Ramos (cell line): Measurements from ENCODE around the gene OLFM1.

Experiments
- in situ Hi-C: fragments of 300-500 bp; cut with MboI; formaldehyde crosslinking; loops from one replicate; pipeline ENCODE4 v1.14.3; 2022; ENCODE audit warnings: low sequenced_read_pairs; ENCODE audit not compliant: unreplicated experiment

OLFM1 gene

GRCh38 chr9:135086597-135087488, 625 bp upstream of the OLFM1 start:
- in situ Hi-C loops: loop anchor here (5.0 kb wide), 1 partner anchor 255 kb away; no protein-coding TSS in a partner anchor

DNA sequence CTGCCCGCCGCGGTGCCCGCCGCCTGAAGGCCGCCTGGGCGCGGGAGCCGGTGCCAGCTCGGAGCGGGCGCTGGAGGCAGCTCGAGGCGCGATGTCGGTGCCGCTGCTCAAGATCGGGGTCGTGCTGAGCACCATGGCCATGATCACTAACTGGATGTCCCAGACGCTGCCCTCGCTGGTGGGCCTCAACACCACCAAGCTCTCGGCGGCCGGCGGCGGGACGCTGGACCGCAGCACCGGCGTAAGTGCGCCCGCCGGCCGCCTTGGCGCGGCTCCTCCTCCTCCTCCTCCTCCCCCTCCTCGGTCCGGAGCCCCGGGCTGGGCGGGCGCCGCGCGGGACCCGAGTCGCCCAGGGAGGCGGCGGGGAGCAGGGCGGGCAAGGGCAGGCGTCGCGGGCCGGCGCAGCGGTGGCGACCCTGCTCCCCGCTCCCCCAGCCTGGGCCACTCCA, 455 bp downstream of the OLFM1 start:
- in situ Hi-C loops: loop anchor here (5.0 kb wide), 1 partner anchor 254 kb away; no protein-coding TSS in a partner anchor

DNA sequence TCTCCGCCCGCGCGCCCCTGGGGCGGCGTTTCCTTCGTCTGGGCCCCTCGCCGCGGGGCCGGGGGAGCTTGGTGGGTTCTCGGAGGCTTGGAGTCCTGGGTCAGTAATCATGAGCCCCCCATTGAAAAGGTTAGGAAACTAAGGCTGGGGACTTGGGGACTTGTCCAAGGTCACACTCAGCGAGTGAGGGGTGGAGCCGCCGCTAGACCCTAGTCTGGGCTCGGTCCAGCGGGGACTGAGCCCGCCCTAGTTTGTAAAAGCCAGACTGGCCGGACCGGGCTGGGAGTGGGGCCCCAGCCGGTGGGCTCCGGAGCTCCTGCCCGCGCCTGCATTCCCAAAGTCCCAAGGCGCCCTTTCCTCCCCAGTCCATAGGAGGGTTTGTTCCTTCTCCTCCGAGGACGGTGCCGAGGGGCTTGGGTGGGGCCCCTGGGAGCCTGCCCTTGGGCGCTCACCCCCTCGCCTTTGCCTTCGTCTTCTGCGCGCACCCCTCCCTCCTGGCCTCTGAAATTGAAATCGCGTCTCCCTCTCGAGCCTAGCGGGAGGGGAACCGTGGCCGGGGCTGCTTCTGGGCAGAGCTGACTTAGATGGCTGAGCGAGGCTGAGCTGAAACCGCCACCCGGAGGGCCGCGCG, 995 bp downstream of the OLFM1 start:
- in situ Hi-C loops: loop anchor here (5.0 kb wide), 1 partner anchor 254 kb away; no protein-coding TSS in a partner anchor

DNA sequence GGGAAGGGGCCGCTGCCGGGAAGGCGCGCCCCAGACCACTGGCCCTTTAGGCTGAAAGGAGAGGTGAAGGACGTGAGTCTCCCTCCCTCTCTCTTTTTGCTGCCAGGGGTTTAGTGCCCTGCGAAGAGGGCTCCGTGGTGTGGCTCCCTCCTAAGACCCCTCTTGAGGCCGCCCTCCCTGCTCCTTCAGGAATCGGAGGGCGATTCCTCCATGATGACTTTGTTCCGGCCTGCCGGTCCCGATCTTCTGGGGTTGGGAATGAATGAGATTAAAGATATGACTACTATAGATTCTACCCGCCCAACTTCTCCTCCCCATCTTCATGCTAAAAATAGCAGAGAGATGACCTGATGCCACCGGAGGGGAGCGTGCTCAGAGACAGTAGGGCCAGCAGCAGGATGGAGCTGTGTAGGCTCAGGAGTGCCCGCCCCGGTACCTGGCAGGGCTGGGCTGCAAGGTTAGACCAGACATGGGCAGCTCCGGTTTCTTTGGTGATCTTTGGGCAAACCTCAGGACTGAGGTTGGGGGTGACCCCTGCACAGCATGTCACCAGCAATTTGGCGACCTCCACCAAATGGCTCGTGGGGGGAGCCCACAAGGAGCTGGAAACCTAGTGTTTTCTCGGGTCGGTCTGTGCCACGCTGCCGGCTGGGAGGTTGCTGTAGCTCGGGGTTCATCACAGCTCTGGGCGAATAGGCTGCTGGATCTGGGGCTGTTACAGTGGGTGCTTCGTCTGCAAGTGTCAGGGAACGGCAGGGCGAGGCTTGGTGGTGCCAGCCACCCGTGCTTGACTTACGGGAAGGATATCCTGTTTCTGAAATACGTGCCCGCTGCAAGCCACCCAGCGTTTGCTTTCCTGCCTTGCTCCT, 1.7 kb downstream of the OLFM1 start:
- in situ Hi-C loops: loop anchor here (5.0 kb wide), 1 partner anchor 253 kb away; no protein-coding TSS in a partner anchor

GRCh38 chr9:135090081-135090480, 2.6 kb downstream of the OLFM1 start:
- in situ Hi-C loops: no loop called here

DNA sequence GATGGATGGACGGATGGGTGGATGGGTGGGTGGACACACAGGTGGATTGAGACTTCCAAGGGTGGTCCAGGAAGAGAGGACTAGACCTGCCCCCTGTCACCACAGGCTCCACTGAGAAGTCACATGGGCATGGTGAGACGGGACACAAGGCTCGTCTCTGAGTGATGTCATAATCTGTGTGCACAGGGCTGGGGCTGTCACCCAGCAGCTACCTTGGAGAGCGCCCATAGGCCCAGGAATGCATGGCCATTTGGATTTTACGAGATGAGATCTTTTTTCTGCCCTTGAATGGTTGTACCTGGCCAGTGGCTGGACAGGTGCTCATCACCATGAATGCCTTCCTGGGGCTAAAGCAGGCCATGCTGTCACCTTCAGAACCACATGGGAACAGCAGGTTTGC, 3.1 kb downstream of the OLFM1 start:
- in situ Hi-C loops: no loop called here

DNA sequence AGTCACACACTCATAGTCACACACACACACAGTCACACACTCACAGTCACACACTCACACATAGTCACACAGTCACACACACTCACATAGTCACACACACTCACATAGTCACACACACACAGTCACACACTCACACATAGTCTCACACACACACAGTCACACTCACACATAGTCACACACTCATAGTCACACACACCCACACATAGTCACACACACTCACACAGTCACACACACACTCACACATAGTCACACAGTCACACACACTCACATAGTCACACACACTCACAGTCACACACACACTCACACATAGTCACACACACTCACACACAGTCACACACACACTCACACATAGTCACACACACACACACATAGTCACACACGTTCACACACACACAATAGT, 4.1 kb downstream of the OLFM1 start:
- in situ Hi-C loops: no loop called here

GRCh38 chr9:135093111-135093510, 5.6 kb downstream of the OLFM1 start:
- in situ Hi-C loops: no loop called here

DNA sequence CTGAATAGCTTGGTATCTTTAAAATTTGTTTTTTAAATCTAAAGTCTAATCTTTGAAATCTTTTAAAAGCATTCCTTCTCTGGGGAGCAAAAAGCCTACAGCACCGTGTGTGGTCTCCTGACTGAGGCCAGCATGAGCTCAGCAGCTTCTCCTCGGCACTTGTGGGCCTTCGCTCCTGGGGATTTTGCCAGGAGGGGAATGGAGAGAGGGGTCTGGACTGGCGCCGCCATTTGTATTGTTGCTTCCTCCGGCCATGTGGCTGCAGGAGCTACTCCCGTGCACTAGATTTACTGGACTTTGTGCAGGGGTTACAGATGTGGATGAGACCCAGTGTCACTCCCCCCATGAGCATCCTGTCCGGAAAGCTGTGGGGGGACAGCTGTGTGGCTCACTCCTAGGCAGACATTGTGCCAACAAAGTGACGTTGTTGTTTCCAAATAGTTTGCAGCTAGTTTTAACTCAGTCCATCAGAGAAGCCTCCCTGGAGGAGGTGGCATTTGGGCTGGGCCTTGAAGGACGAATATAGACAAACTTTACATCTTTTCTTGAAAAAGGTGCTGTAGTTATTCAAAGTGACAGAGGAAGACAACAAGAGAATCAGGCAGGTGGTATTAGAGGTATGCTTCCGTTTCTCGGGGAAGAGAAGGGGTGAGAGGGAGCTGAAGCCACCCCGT, 6.6 kb downstream of the OLFM1 start:
- in situ Hi-C loops: no loop called here

DNA sequence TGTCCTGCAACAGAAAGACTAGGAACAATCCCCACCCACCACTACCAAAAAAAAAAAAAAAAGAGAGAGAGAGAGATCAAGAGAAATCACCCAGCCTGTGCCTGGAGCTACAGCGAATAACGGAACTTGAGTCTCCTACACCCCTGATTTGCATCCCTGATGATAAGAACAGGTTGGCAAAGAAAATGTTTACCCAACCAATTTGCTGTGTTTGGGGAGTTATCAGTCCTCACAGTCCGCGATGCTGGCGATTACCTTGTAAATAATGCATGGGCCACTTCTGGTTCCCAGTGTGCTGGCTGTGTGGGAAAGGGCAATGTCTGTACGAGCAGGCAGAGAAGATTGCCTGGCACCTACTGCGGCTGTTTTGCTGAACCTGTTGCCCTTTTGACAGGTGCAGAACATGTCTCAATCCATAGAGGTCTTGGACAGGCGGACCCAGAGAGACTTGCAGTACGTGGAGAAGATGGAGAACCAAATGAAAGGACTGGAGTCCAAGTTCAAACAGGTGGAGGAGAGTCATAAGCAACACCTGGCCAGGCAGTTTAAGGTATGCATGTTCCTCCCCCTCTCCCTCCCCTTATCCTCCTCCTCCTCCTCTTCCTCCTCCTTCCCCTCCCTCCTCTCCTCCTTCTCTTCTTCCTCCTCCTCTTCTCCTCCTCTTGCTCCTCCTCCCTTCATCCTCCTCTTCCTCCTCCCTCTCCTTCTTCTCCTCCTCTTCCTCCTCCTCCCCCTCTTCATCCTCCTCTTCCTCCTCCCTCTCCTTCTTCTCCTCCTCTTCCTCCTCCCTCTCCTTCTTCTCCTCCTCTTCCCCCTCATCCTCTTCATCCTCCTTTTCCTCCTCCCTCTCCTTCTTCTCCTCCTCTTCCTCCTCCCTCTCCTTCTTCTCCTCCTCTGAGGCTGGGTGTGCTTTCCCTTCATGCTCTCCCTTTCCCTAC, 8.3 kb downstream of the OLFM1 start:
- in situ Hi-C loops: no loop called here

DNA sequence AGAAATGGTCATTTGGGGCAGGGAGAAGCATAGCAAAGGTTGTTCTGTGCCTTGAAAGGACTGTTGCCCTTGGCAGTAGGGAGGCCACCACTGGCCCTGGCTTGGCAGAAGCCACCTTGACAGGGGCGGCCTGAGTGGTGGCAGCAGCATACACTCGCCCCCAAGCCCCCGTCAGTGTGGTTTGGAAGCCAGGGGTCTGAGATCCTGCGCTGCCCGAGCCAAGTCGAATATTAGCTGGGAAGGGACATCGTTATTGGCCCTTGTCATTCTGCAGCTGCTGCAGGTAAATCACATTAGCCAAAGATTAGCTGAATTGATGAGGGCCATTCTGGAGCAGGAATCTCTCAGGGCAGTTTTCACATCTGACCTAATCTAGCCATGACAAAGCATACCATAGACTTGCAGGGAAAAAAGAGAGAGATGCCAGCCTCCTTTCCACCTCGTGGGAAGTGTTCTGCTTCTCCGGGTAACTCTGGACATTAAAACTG, 9.0 kb downstream of the OLFM1 start:
- in situ Hi-C loops: no loop called here

- in situ Hi-C loops: no loop called here
Observed at GRCh38 chr9:135098400-135099105, 11.1 kb downstream of the OLFM1 start.

GRCh38 chr9:135099574-135099973, 12.1 kb downstream of the OLFM1 start:
- in situ Hi-C loops: no loop called here

DNA sequence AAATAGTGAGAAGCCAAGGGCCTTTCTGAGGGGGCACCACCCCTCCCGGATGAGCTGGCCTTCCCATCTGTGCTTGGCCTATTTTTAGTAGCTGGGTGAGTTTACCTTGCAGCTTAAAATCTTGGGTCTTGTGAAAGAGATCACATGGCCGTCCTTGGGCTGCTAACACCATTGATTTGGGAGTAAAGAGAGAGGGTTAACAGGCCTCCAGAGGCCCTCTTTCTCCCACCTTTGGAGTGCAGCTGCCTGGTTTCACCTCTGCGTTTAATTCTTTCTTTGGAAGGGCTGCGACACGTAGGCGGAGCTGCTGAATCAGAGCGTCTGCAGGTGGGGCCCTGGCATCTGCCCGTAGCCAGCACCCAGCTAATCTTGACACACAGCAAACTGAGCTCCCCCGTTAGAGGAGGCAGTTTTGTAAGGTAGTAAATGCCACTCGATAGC, 12.8 kb downstream of the OLFM1 start:
- in situ Hi-C loops: no loop called here

DNA sequence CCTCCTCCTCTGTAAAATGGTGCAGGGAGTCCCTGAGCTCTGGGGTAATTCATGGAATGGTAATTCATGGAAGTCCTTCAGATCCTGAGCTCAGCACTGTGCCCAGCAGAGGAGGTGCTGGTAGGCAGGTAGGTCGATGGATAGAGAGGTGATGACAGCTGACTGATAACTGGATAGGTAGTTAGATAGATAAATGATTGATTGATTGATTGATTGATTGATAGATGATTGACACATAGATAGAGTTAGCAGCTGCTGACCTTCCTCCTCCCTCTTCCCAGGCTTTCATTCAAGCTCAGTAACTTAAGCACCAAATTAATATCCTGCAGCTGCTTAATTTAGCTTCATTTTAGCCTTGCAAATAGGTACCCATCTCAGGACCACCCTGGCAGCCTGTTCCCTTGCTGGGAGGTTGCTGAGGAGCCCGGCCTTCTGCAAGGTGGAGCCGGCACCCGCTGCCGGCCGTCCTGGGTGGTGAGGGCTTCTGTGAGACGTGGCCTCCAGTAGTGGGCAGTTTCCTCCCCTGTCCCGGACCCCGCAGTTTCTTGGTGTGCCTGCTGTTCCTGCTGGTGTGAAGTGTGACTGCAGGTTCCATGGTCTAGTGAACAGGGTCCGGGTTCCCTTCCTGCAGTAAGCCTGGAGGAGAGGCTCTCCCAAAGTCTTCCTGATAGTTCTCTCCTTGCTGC, 13.4 kb downstream of the OLFM1 start:
- in situ Hi-C loops: no loop called here

GRCh38 chr9:135101486-135101885, 14.0 kb downstream of the OLFM1 start:
- in situ Hi-C loops: no loop called here

GRCh38 chr9:135101926-135102325, 14.5 kb downstream of the OLFM1 start:
- in situ Hi-C loops: no loop called here
